Endodermal cell (in vitro differentiated cells): ENCODE results near the gene OR2B3. TPM values are rescaled to one million over a fixed set of nuclear protein-coding genes. Genes with fewer than 3 reads are reported as not detected.

Source experiments
- DNase-seq: peaks from one replicate; pipeline ENCODE4 v3.0.0-alpha.2; 2017
- H3K27ac ChIP-seq: 2 replicates; pipeline ENCODE4 v1.5.1; 2013; ENCODE audit warnings: mild to moderate bottlenecking, low read depth, low read length, moderate library complexity
- H3K27me3 ChIP-seq: 2 replicates; pipeline ENCODE4 v1.6.1; 2013; ENCODE audit warnings: mild to moderate bottlenecking, low read length, moderate library complexity; ENCODE audit not compliant: insufficient read depth, control insufficient read depth, poor library complexity, severe bottlenecking
- H3K36me3 ChIP-seq: 2 replicates; pipeline ENCODE4 v1.7.0; 2013; ENCODE audit warnings: mild to moderate bottlenecking, low read length, moderate library complexity; ENCODE audit not compliant: control insufficient read depth, insufficient read depth
- H3K4me1 ChIP-seq: one replicate; pipeline ENCODE4 v1.7.0; 2013; ENCODE audit warnings: low read length; ENCODE audit not compliant: control insufficient read depth, insufficient read depth
- H3K4me3 ChIP-seq: 2 replicates; pipeline ENCODE4 v1.5.1; 2013; ENCODE audit warnings: mild to moderate bottlenecking, low read length, moderate library complexity
- H3K9ac ChIP-seq: 2 replicates; pipeline ENCODE4 v1.6.1; 2013; ENCODE audit warnings: mild to moderate bottlenecking, low read length, moderate library complexity; ENCODE audit not compliant: poor library complexity, severe bottlenecking; ENCODE audit errors: extremely low read depth
- H3K9me3 ChIP-seq: 2 replicates; pipeline ENCODE4 v1.6.1; 2013; ENCODE audit warnings: mild to moderate bottlenecking, low read length, moderate library complexity; ENCODE audit not compliant: control insufficient read depth
- H3K27ac Mint-ChIP-seq: 2 replicates; pipeline ENCODE4 v1.8.0; 2020; ENCODE audit warnings: mixed read lengths
- H3K27me3 Mint-ChIP-seq: 2 replicates; pipeline ENCODE4 v1.8.0; 2021; ENCODE audit warnings: mild to moderate bottlenecking, mixed read lengths; ENCODE audit not compliant: insufficient read depth
- H3K36me3 Mint-ChIP-seq: 2 replicates; pipeline ENCODE4 v1.8.0; 2020; ENCODE audit warnings: low read depth, mixed read lengths
- H3K4me1 Mint-ChIP-seq: 2 replicates; pipeline ENCODE4 v1.8.0; 2020; ENCODE audit warnings: mixed read lengths
- H3K4me3 Mint-ChIP-seq: 2 replicates; pipeline ENCODE4 v1.8.0; 2020; ENCODE audit warnings: mild to moderate bottlenecking, moderate library complexity, mixed read lengths
- H3K9me3 Mint-ChIP-seq: 2 replicates; pipeline ENCODE4 v1.8.0; 2020; ENCODE audit warnings: mild to moderate bottlenecking, mixed read lengths
- WGBS, 2 experiments: methylation state at CpG; one replicate each; pipeline versions ENCODE4 v1.1.5 to v1.1.7; 2013; ENCODE audit warnings: missing lambda C conversion rate in 2 of 2, mixed read lengths in 1 of 2; ENCODE audit not compliant: insufficient coverage in 1 of 2, insufficient read length in 1 of 2; 5-methylcytosine and 5-hydroxymethylcytosine counted together
- total RNA-seq, 2 donors: library from RNA; stranded (reverse); fragmentation: NEBNext Ultra II Directional in 1 of 2; extraction: Animal tissue kit (Norgen Biotek cat#: 25700) in 1 of 2; gene quantifications; 2 replicates in 1 of 2; 3 replicates in 1 of 2; pipeline ENCODE4 v1.2.1, GENCODE V29; 2021
- TF ChIP-seq, protein P1 (sequence below): fragments of 200-600 bp; sonication (generic); conservative IDR thresholded peaks from 2 replicates; pipeline ENCODE4 v1.5.0; 2021; ENCODE audit warnings: antibody characterized with exemption, mild to moderate bottlenecking

The OR2B3 gene
- total RNA-seq, 2 donors from 2014 or later, result not detected

DNA sequence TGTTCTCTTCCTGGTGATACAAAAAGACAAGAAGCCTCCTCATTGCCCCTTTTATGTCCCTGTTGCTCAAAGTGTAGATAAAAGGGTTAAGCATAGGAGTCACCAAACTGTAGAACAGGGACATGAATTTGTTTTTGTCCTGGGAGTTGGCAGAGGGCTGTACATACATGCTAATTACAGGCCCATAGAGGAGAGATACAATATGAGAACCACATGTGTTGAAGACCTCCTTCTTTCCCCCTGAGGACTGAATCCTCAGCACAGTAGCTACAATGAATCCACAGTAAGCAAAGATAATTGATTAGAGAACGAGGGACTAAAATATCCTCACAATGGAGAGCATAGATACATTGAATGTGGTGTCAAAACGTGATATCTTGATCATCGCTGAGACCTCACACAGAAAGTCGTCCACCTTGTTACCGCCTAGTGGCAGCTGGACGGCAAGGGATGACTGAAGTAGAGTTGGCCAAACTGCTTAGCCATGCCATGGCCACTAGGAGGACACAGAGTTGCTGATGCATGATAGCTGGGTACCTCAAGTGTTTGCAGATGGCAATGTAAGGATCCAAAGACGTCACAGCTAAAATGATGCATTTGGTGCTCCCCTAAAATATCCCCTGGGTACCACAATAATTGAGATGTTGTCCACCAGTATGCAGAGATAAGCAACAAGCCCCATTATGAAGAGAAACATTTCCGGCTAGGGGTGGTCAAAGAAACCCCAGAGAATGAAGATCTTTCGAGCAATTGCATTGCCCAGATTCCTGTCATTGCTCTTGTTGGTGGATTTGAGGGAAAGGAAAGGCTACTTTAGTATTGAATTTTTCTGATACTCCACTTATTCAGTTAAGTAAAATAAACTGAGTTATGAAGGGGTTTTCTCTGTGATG is 15.0 kb downstream of the OR2B3 start:
- peaks cover 1% of the 10 kb centered on the region for H3K27me3 Mint-ChIP-seq
- no peak overlapping the region for H3K4me3 Mint-ChIP-seq
- no peaks in the 10 kb centered on the region for H3K4me1 ChIP-seq
- WGBS, 2 experiments, result 38 to 45% methylated on average over 9 of the region's 9 CpGs
- H3K27ac ChIP-seq, result no peak overlapping the region
- peak; percentile 85 for DNase-seq
- H3K36me3 ChIP-seq, result no peaks in the 10 kb centered on the region
- H3K9ac ChIP-seq, result no peak overlapping the region
- TF ChIP-seq, protein P1, sequence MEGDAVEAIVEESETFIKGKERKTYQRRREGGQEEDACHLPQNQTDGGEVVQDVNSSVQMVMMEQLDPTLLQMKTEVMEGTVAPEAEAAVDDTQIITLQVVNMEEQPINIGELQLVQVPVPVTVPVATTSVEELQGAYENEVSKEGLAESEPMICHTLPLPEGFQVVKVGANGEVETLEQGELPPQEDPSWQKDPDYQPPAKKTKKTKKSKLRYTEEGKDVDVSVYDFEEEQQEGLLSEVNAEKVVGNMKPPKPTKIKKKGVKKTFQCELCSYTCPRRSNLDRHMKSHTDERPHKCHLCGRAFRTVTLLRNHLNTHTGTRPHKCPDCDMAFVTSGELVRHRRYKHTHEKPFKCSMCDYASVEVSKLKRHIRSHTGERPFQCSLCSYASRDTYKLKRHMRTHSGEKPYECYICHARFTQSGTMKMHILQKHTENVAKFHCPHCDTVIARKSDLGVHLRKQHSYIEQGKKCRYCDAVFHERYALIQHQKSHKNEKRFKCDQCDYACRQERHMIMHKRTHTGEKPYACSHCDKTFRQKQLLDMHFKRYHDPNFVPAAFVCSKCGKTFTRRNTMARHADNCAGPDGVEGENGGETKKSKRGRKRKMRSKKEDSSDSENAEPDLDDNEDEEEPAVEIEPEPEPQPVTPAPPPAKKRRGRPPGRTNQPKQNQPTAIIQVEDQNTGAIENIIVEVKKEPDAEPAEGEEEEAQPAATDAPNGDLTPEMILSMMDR, result peak; percentile 96
- H3K4me1 Mint-ChIP-seq, result no peaks in the 10 kb centered on the region
- no peak overlapping the region for H3K27ac Mint-ChIP-seq
- no peaks in the 10 kb centered on the region for H3K9me3 ChIP-seq
- peaks cover 8% of the 10 kb centered on the region for H3K9me3 Mint-ChIP-seq
- H3K4me3 ChIP-seq, result no peak overlapping the region
- no peaks in the 10 kb centered on the region for H3K36me3 Mint-ChIP-seq
- no peaks in the 10 kb centered on the region for H3K27me3 ChIP-seq

GRCh38 chr6:29051680-29052079 is 35.4 kb downstream of the OR2B3 start:
- H3K9me3 Mint-ChIP-seq, result no peaks in the 10 kb centered on the region
- Histone ChIP-seq H3K27me3 (no peaks in the 10 kb centered on the region), H3K36me3 (no peaks in the 10 kb centered on the region), H3K9ac (no peak overlapping the region), H3K4me1 (no peaks in the 10 kb centered on the region), H3K27ac (no peak overlapping the region), H3K9me3 (no peaks in the 10 kb centered on the region), H3K4me3 (no peak overlapping the region)
- no peaks in the 10 kb centered on the region for H3K36me3 Mint-ChIP-seq
- H3K4me3 Mint-ChIP-seq, result no peak overlapping the region
- no peak overlapping the region for H3K27ac Mint-ChIP-seq
- TF ChIP-seq, protein P1, result no peak
- 95% methylated on average over 3 of the region's 3 CpGs; no CpG with 5 or more reads in 1 of the 2 experiments for WGBS, 2 experiments
- H3K27me3 Mint-ChIP-seq, result peaks cover 7% of the 10 kb centered on the region
- no peaks in the 10 kb centered on the region for H3K4me1 Mint-ChIP-seq
- no peak for DNase-seq

GRCh38 chr6:29045075-29045474 is 42.0 kb downstream of the OR2B3 start, which contains the start of gene OR2W1:
Gene OR2W1 (minus strand): TSS chr6:29045175. CDS start chr6:29045175, 0 bp downstream.
- Histone ChIP-seq H3K9ac (no peak within 1 kb of the TSS), H3K4me3 (no peak within 1 kb of the TSS), H3K4me1 (no peaks in the 10 kb centered on the region), H3K27ac (no peak within 1 kb of the TSS), H3K36me3 (no peaks in the 10 kb centered on the region), H3K27me3 (no peaks in the 10 kb centered on the region), H3K9me3 (no peaks in the 10 kb centered on the region)
- no peaks in the 10 kb centered on the region for H3K9me3 Mint-ChIP-seq
- no peak within 1 kb of the TSS for H3K4me3 Mint-ChIP-seq
- H3K27me3 Mint-ChIP-seq, result peaks cover 7% of the 10 kb centered on the region
- H3K27ac Mint-ChIP-seq, result no peak within 1 kb of the TSS
- H3K4me1 Mint-ChIP-seq, result no peaks in the 10 kb centered on the region
- no peak for DNase-seq
- no peaks in the 10 kb centered on the region for H3K36me3 Mint-ChIP-seq
- 90 to 100% methylated on average over 1 of the region's 1 CpG for WGBS, 2 experiments
- TF ChIP-seq, protein P1, result no peak

Other genes with a start within 250 kb of the OR2B3 start
- gene TRIM27, start 163.3 kb downstream of the OR2B3 start, total RNA-seq, result 10 to 100 TPM; 81.8 to 82.7 TPM
- gene ZNF311, start 82.0 kb downstream of the OR2B3 start, total RNA-seq, result 1 to 10 TPM; 2.2 to 6.5 TPM
- gene OR2W1, start 42.1 kb downstream of the OR2B3 start, total RNA-seq, result not detected
- not detected for gene OR2J1, start 12.2 kb upstream of the OR2B3 start, total RNA-seq
- gene OR2J3, start 20.7 kb upstream of the OR2B3 start, total RNA-seq, result not detected
- not detected for gene OR2J2, start 83.6 kb upstream of the OR2B3 start, total RNA-seq
- not detected for gene OR14J1, start 214.4 kb upstream of the OR2B3 start, total RNA-seq